Suppressor macrophage (primary cell): Measurements from ENCODE around the gene WWC2.
A peak's percentile ranks its signal among the peaks of the same experiment; 100 is the strongest.

ENCODE experiments used
- DNase-seq, 4 experiments: peaks; one replicate each; pipeline ENCODE4 v3.0.0-alpha.2; 2020 to 2022
- total RNA-seq, 17 experiments: gene quantifications; one replicate each; lab custom pipeline; 2026; ENCODE audit warnings: mixed read lengths in 6 of 17, inconsistent platforms in 3 of 17; lab: John Stamatoyannopoulos, UW

Gene WWC2
- total RNA-seq, result 10.8 to 29.1 (median 19.0) reads per million in 17 experiments

GRCh38 chr4:183098723-183099536, at the start of gene WWC2:
Gene WWC2, plus strand, starts transcription at chr4:183099257. Its CDS starts 235 bp downstream, at chr4:183099492.
- DNase-seq, result peak; percentile 84 to 95 (median 92)

GRCh38 chr4:183053681-183054080, 45.4 kb upstream of the WWC2 start:
- no peak for DNase-seq

- DNase-seq, result no peak
Observed at GRCh38 chr4:183057255-183057654, 41.8 kb upstream of the WWC2 start.

GRCh38 chr4:183059797-183060196, 39.3 kb upstream of the WWC2 start:
- DNase-seq, result no peak

GRCh38 chr4:183068502-183068901, 30.6 kb upstream of the WWC2 start:
- DNase-seq, result no peak

GRCh38 chr4:183071222-183071621, 27.8 kb upstream of the WWC2 start:
- DNase-seq, result no peak

GRCh38 chr4:183072176-183072575, 26.9 kb upstream of the WWC2 start:
- DNase-seq, result no peak

GRCh38 chr4:183073838-183074145, 25.3 kb upstream of the WWC2 start:
- no peak for DNase-seq

GRCh38 chr4:183074288-183074990, 24.6 kb upstream of the WWC2 start:
- DNase-seq, result no peak

GRCh38 chr4:183078634-183079033, 20.4 kb upstream of the WWC2 start:
- DNase-seq, result no peak

- DNase-seq, result no peak
Observed at GRCh38 chr4:183080372-183081115, 18.5 kb upstream of the WWC2 start.

GRCh38 chr4:183081116-183081469, 18.0 kb upstream of the WWC2 start:
- DNase-seq, result no peak

GRCh38 chr4:183082053-183082452, 17.0 kb upstream of the WWC2 start:
- DNase-seq, result no peak

GRCh38 chr4:183094393-183095198, 4.5 kb upstream of the WWC2 start:
- no peak for DNase-seq

- DNase-seq, result no peak
Observed at GRCh38 chr4:183095199-183095512, 3.9 kb upstream of the WWC2 start.

GRCh38 chr4:183096276-183096965, 2.6 kb upstream of the WWC2 start:
- DNase-seq, result no peak

- peak; percentile 12 to 32 (median 16) for DNase-seq
Observed at GRCh38 chr4:183097231-183098018, 1.6 kb upstream of the WWC2 start.

GRCh38 chr4:183098019-183098722, 886 bp upstream of the WWC2 start:
- peak; percentile 35 to 82 (median 66) for DNase-seq

GRCh38 chr4:183099537-183100297, 660 bp downstream of the WWC2 start:
- DNase-seq, result peak; percentile 7 to 34 (median 12)

- no peak for DNase-seq
Observed at GRCh38 chr4:183100298-183100599, 1.2 kb downstream of the WWC2 start.
